Renal pelvis (tissue), 12 donors: Measurements from ENCODE around the gene PNPLA6. TPM values are rescaled to one million over a fixed set of nuclear protein-coding genes. Genes with fewer than 3 reads are reported as not detected.

Experiments
- DNase-seq: peaks from one replicate; pipeline ENCODE4 v3.0.0-alpha.2; 2013
- long read RNA-seq, 16 experiments: transcript quantifications; one replicate each; lab custom pipeline, GENCODE V29; 2026
- polyA plus RNA-seq, 3 donors: library from polyadenylated mRNA; unstranded; fragments of 120-200 nt; gene quantifications; one replicate each; pipeline ENCODE4 v1.2.1, GENCODE V29; 2013; ENCODE audit not compliant: insufficient read length in 3 of 3

Gene PNPLA6
- polyA plus RNA-seq: 10 to 100 TPM; 42.2 to 46.0 (median 42.8) TPM
- long read RNA-seq, donor 1, partial matches to known transcripts: 0 of 1 reads
- long read RNA-seq, donor 1, other reads (novel, unspliced or antisense): 0 of 1 reads
- long read RNA-seq, donor 2, partial matches to known transcripts: 10 of 12 reads
- long read RNA-seq, donor 2, other reads (novel, unspliced or antisense): 0 of 12 reads
- long read RNA-seq, donor 3, full-length matches to known transcripts: 1 of 1 reads
- long read RNA-seq, donor 3, partial matches to known transcripts: 0 of 1 reads
- long read RNA-seq, donor 3, other reads (novel, unspliced or antisense): 0 of 1 reads
- long read RNA-seq, donor 4, partial matches to known transcripts: 18 of 19 reads
- long read RNA-seq, donor 4, other reads (novel, unspliced or antisense): 0 of 19 reads
- long read RNA-seq, donor 5, partial matches to known transcripts: 0 of 1 reads
- long read RNA-seq, donor 5, other reads (novel, unspliced or antisense): 0 of 1 reads
- long read RNA-seq, donor 6, partial matches to known transcripts: 13 of 16 reads
- long read RNA-seq, donor 6, other reads (novel, unspliced or antisense): 0 of 16 reads
- long read RNA-seq, donor 7, full-length matches to known transcripts: 3 of 3 reads
- long read RNA-seq, donor 7, partial matches to known transcripts: 0 of 3 reads
- long read RNA-seq, donor 7, other reads (novel, unspliced or antisense): 0 of 3 reads
- long read RNA-seq, donor 8: 0 reads
- long read RNA-seq, donor 9, partial matches to known transcripts: 7 of 8 reads
- long read RNA-seq, donor 9, other reads (novel, unspliced or antisense): 0 of 8 reads
- long read RNA-seq, donor 10, full-length matches to known transcripts: 1 of 8 reads
- long read RNA-seq, donor 10, partial matches to known transcripts: 7 of 8 reads
- long read RNA-seq, donor 10, other reads (novel, unspliced or antisense): 0 of 8 reads
- long read RNA-seq, donor 11, partial matches to known transcripts: 0 of 1 reads
- long read RNA-seq, donor 11, other reads (novel, unspliced or antisense): 0 of 1 reads
- long read RNA-seq, donor 12, full-length matches to known transcripts: 2 of 17 reads
- long read RNA-seq, donor 12, partial matches to known transcripts: 15 of 17 reads
- long read RNA-seq, donor 12, other reads (novel, unspliced or antisense): 0 of 17 reads
- long read RNA-seq, donor 13, partial matches to known transcripts: 6 of 7 reads
- long read RNA-seq, donor 13, other reads (novel, unspliced or antisense): 0 of 7 reads
- long read RNA-seq, donor 14: 0 reads
- long read RNA-seq, donor 15: 0 reads
- long read RNA-seq, donor 16, partial matches to known transcripts: 5 of 7 reads
- long read RNA-seq, donor 16, other reads (novel, unspliced or antisense): 0 of 7 reads

- DNase-seq: peak; percentile 95
These were observed at the start of gene PNPLA6 for GRCh38 chr19:7535047-7535997. Gene PNPLA6, plus strand, starts transcription at chr19:7535717. Its CDS starts 72 bp downstream, at chr19:7535789.

GRCh38 chr19:7486923-7487322 lies 48.6 kb upstream of the PNPLA6 start:
- no peak for DNase-seq

GRCh38 chr19:7488736-7489353 lies 46.7 kb upstream of the PNPLA6 start, which contains the start of gene PEX11G:
Gene PEX11G, minus strand, starts transcription at chr19:7489035. Its CDS starts 25 bp downstream, at chr19:7489010.
- DNase-seq: peak; percentile 92

- DNase-seq: no peak
These were observed 45.9 kb upstream of the PNPLA6 start for GRCh38 chr19:7489609-7490044.

- no peak for DNase-seq
These were observed 43.4 kb upstream of the PNPLA6 start for GRCh38 chr19:7492142-7492541.

GRCh38 chr19:7492558-7492957 lies 43.0 kb upstream of the PNPLA6 start:
- DNase-seq: no peak

- DNase-seq: peak; percentile 72
These were observed 41.0 kb upstream of the PNPLA6 start for GRCh38 chr19:7494416-7495098.

- no peak for DNase-seq
These were observed 38.2 kb upstream of the PNPLA6 start for GRCh38 chr19:7497292-7497691.

GRCh38 chr19:7500811-7501450 lies 34.6 kb upstream of the PNPLA6 start:
- peak; percentile 72 for DNase-seq

- no peak for DNase-seq
These were observed 33.0 kb upstream of the PNPLA6 start for GRCh38 chr19:7502552-7502951.

GRCh38 chr19:7504684-7505083 lies 30.8 kb upstream of the PNPLA6 start:
- DNase-seq: no peak

DNA sequence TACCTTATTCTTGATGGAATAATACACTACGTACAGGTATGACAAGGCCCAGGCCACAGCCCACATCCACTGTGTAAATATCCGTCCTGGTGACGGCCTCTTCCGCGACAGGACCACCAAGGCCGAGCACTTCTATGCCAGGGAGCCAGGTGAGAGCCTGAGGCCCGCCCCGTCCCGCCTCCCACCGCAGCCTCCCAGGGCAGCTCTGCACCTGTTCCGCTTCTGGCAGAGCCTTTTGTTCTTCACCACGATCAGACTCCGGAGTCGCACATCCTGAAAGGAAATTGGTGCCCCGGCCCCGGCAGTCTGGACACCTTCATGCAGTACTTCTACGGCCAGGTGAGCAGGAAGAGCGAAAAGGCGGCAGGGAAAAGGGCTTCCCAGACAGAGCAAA lies 30.2 kb upstream of the PNPLA6 start:
- no peak for DNase-seq

- no peak for DNase-seq
These were observed 29.7 kb upstream of the PNPLA6 start for GRCh38 chr19:7505682-7506384.

DNA sequence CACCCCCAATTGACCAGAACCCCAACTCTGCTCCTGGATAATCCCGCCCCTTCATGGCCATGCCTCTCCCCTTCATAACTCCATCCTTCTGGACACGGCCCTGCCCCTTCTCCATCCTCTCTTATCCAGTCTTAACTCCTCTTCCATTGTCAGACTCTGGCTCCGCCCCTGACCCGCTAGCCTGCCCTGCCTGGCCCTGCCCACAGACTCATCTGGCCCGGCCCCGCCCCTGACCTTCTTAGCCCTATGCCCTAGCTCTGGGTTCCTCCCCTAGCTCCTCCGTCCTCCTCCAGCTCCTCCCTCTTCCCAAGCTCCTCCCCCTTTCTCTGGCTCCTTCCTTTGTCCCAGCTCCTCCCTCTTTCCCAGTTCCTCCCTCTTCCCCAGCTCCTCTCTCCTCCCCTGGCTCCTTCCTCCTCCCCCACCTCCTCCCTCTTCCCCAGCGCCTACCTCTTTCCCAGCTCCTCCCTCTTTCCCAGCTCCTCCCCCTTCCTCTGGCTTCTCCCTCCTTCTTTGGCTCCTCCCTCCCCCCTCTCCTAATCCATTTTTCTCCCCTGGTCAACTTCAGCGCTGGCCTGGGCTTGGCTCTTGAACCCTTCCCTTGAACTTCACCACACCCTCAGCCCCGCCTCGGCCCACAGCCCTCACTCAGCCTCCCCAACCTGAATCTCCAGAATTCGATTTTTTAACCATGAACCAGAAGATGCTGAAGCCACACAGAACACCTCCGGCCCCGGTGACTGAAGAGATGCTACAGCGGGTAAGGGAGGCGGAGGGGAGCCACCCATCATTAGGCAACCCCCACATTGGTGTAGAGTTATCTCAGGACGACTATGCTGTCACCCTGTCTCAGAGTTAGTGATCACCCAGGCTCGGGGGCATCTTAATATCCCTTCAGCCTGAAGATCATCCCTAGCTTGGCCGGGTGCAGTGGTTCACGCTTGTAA lies 28.9 kb upstream of the PNPLA6 start:
- no peak for DNase-seq

DNA sequence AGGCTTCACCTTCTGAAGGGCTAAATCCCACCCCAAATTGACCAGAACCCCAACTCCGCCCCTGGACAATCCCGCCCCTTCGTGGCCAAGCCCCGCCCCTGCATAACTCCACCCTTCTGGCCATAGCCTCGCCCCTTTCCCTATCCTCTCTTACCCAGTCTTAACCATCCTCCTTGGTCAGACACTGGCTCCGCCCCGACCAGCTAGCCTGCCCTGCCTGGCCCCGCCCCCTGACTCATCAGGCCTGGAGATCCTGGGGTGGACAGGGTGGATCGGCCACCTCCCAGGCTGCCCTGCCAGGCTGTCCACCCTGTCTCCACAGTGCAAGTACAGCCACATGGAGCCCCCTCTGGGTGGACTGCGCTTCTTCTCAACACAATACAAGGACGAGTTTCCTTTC lies 27.6 kb upstream of the PNPLA6 start:
- no peak for DNase-seq

DNA sequence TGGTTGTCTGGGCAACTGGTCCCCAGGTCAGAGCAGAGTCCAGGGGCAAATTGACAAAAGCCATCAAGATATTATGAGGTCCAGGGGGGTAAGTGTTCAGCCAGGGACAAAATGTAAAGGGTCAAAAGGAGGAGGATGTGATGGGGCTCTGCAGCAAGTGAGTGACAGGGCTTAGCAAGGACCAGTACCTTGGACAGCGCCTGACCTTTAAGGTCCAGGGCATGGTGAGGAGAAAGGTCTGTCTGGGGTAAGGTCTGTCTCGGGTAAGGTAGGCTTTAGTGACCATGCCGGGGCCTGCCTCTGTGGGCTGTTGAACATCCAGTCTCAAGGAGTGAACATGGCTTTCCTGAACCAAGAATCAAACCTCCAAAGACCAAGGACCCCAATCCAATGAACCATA lies 25.9 kb upstream of the PNPLA6 start:
- DNase-seq: no peak

DNA sequence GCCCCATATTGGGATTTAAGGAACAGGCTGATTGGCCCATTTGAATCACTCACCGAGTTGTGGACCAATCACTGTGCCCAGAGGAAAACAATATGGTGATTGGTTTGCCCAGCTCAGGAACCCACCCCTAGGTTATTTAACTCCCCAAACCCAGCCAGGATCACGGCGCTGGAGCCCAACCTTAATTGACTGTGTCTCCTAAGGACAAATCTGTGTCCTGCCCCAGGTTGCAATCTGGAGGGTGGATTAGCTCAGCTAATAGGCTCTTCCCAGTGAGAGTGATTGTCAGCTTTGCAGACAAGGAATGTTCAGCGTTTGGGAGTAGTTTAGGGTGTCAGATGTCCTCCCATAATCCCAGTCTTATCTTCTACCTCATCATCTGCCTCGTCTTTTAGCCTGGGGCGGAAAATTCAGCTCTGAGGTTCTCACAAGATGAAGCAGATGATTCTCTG lies 23.1 kb upstream of the PNPLA6 start:
- DNase-seq: no peak
